Measurements from ENCODE around the gene NUP133. TPM values are rescaled to one million over a fixed set of nuclear protein-coding genes. Genes with fewer than 3 reads are reported as not detected.
"Not testable (repeated sequence)": the region's sequence is repeated elsewhere in the genome, so short reads cannot be mapped to it uniquely, and the experiment has no call there.

NUP133 gene
- total RNA-seq, 1 donor from 2014 or later = 23.4 TPM

- Histone ChIP-seq H3K36me3 (ENCODE audit: control insufficient read depth, insufficient read depth, low read length) (peaks cover 10% of the 10 kb centered on the region), H3K4me3 (ENCODE audit: low read depth, low read length) (no peak overlapping the region), H3K27me3 (ENCODE audit: control insufficient read depth, insufficient read depth, low read length) (no peaks in the 10 kb centered on the region)
- FAIRE-seq = no peak
- TF ChIP-seq CTCF (IDR thresholded peaks at IDR 0.05; ENCODE audit: insufficient read depth, low read length, severe bottlenecking) = no peak
- DNase-seq (ENCODE audit: low read depth) = no peak
Measured at GRCh38 chr1:229479660-229480399, 28.3 kb downstream of the NUP133 start.

- Histone ChIP-seq H3K4me3 (ENCODE audit: low read depth, low read length) (no peak overlapping the region), H3K36me3 (ENCODE audit: control insufficient read depth, insufficient read depth, low read length) (peaks cover 14% of the 10 kb centered on the region), H3K27me3 (ENCODE audit: control insufficient read depth, insufficient read depth, low read length) (no peaks in the 10 kb centered on the region)
- no peak for TF ChIP-seq CTCF (IDR thresholded peaks at IDR 0.05; ENCODE audit: insufficient read depth, low read length, severe bottlenecking)
- DNase-seq (ENCODE audit: low read depth) (no peak), FAIRE-seq (no peak)
Measured at GRCh38 chr1:229478852-229479251, 29.3 kb downstream of the NUP133 start.

GRCh38 chr1:229475859-229476258 is 32.3 kb downstream of the NUP133 start:
- not testable (repeated sequence) for FAIRE-seq; H3K27me3 ChIP-seq (ENCODE audit: control insufficient read depth, insufficient read depth, low read length); H3K4me3 ChIP-seq (ENCODE audit: low read depth, low read length); DNase-seq (ENCODE audit: low read depth)
- H3K36me3 ChIP-seq (ENCODE audit: control insufficient read depth, insufficient read depth, low read length) = peaks cover 12% of the 10 kb centered on the region

GRCh38 chr1:229474509-229474908 is 33.6 kb downstream of the NUP133 start:
- H3K4me3 ChIP-seq (ENCODE audit: low read depth, low read length) = no peak overlapping the region
- no peaks in the 10 kb centered on the region for H3K27me3 ChIP-seq (ENCODE audit: control insufficient read depth, insufficient read depth, low read length)
- FAIRE-seq (no peak), DNase-seq (ENCODE audit: low read depth) (no peak)
- peaks cover 14% of the 10 kb centered on the region for H3K36me3 ChIP-seq (ENCODE audit: control insufficient read depth, insufficient read depth, low read length)
- TF ChIP-seq CTCF (IDR thresholded peaks at IDR 0.05; ENCODE audit: insufficient read depth, low read length, severe bottlenecking) = no peak

- FAIRE-seq = no peak
- H3K36me3 ChIP-seq (ENCODE audit: control insufficient read depth, insufficient read depth, low read length) = peaks cover 13% of the 10 kb centered on the region
- TF ChIP-seq CTCF (IDR thresholded peaks at IDR 0.05; ENCODE audit: insufficient read depth, low read length, severe bottlenecking) = no peak
Measured at GRCh38 chr1:229471175-229471574, 37.0 kb downstream of the NUP133 start.

GRCh38 chr1:229470406-229471043 is 37.6 kb downstream of the NUP133 start:
- H3K36me3 ChIP-seq (ENCODE audit: control insufficient read depth, insufficient read depth, low read length) = peaks cover 16% of the 10 kb centered on the region
- DNase-seq (ENCODE audit: low read depth) (no peak), FAIRE-seq (no peak)
- no peaks in the 10 kb centered on the region for H3K27me3 ChIP-seq (ENCODE audit: control insufficient read depth, insufficient read depth, low read length)
- TF ChIP-seq CTCF (IDR thresholded peaks at IDR 0.05; ENCODE audit: insufficient read depth, low read length, severe bottlenecking) = no peak
- H3K4me3 ChIP-seq (ENCODE audit: low read depth, low read length) = no peak overlapping the region

More at GRCh38 chr1:229471175-229471574, 37.0 kb downstream of the NUP133 start:
- no peaks in the 10 kb centered on the region for H3K27me3 ChIP-seq (ENCODE audit: control insufficient read depth, insufficient read depth, low read length)
- no peak for DNase-seq (ENCODE audit: low read depth)
- no peak overlapping the region for H3K4me3 ChIP-seq (ENCODE audit: low read depth, low read length)
